SJCRH30 (cell line): ENCODE measurements around the gene TCF12. TPM values are rescaled to one million over a fixed set of nuclear protein-coding genes. Genes with fewer than 3 reads are reported as not detected.

Experiments used
- DNase-seq, 2 experiments: peaks; one replicate each; pipeline ENCODE4 v3.0.0-alpha.2; 2015 to 2020
- H3K27ac ChIP-seq: fragments of 250-450 bp; sonication (Bioruptor Pico); 2 replicates; pipeline ENCODE4 v1.5.1; 2020; ENCODE audit warnings: mild to moderate bottlenecking, moderate library complexity
- H3K27me3 ChIP-seq: fragments of 250-450 bp; sonication (Bioruptor Pico); 2 replicates; pipeline ENCODE4 v1.5.1; 2020; ENCODE audit warnings: mild to moderate bottlenecking, moderate library complexity
- H3K36me3 ChIP-seq: fragments of 250-450 bp; sonication (Bioruptor Pico); 2 replicates; pipeline ENCODE4 v1.5.1; 2020; ENCODE audit warnings: mild to moderate bottlenecking, moderate library complexity
- H3K4me1 ChIP-seq: fragments of 250-450 bp; sonication (Bioruptor Pico); 2 replicates; pipeline ENCODE4 v1.5.1; 2020; ENCODE audit warnings: mild to moderate bottlenecking, moderate library complexity
- H3K4me3 ChIP-seq: fragments of 250-450 bp; sonication (Bioruptor Pico); 2 replicates; pipeline ENCODE4 v1.5.1; 2020; ENCODE audit warnings: mild to moderate bottlenecking, moderate library complexity
- H3K9me3 ChIP-seq: fragments of 250-450 bp; sonication (Bioruptor Pico); replicated peaks from 2 replicates; pipeline ENCODE4 v1.5.1; 2020; ENCODE audit warnings: mild to moderate bottlenecking, moderate library complexity
- total RNA-seq: library from RNA; depleted of rRNA; stranded (reverse); fragments of >200 nt; shearing (Covaris generic); gene quantifications from 2 replicates; pipeline ENCODE4 v1.2.3, GENCODE V29; 2014

The TCF12 gene
- total RNA-seq, 1 experiment from 2014 or later = 173 TPM

- Histone ChIP-seq H3K36me3 (peaks cover 82% of the 10 kb centered on the region), H3K9me3 (no peaks in the 10 kb centered on the region), H3K27me3 (no peaks in the 10 kb centered on the region), H3K4me3 (no peak overlapping the region), H3K4me1 (no peaks in the 10 kb centered on the region), H3K27ac (no peak overlapping the region)
- DNase-seq = no peak
Observed at GRCh38 chr15:57285386-57285785, 366.9 kb downstream of the TCF12 start.

GRCh38 chr15:57286446-57287122 is 368.1 kb downstream of the TCF12 start:
- Histone ChIP-seq H3K36me3 (peaks cover 82% of the 10 kb centered on the region), H3K27ac (no peak overlapping the region), H3K4me3 (no peak overlapping the region), H3K4me1 (no peaks in the 10 kb centered on the region), H3K27me3 (no peaks in the 10 kb centered on the region), H3K9me3 (no peaks in the 10 kb centered on the region)
- no peak for DNase-seq

- no peaks in the 10 kb centered on the region for H3K4me1 ChIP-seq
- no peaks in the 10 kb centered on the region for H3K9me3 ChIP-seq
- no peak for DNase-seq
- H3K27ac ChIP-seq = no peak overlapping the region
- no peak overlapping the region for H3K4me3 ChIP-seq
- H3K36me3 ChIP-seq = peaks cover 78% of the 10 kb centered on the region
- no peaks in the 10 kb centered on the region for H3K27me3 ChIP-seq
Observed at GRCh38 chr15:57287123-57287521, 368.7 kb downstream of the TCF12 start.

- Histone ChIP-seq H3K27ac (no peak overlapping the region), H3K4me1 (no peaks in the 10 kb centered on the region), H3K9me3 (no peaks in the 10 kb centered on the region), H3K36me3 (peaks cover 70% of the 10 kb centered on the region), H3K27me3 (no peaks in the 10 kb centered on the region), H3K4me3 (no peak overlapping the region)
- no peak for DNase-seq
Observed at GRCh38 chr15:57288926-57289580, 370.6 kb downstream of the TCF12 start.

GRCh38 chr15:57290187-57290586 is 371.7 kb downstream of the TCF12 start:
- no peaks in the 10 kb centered on the region for H3K9me3 ChIP-seq
- H3K36me3 ChIP-seq = peaks cover 62% of the 10 kb centered on the region
- H3K4me3 ChIP-seq = no peak overlapping the region
- no peaks in the 10 kb centered on the region for H3K27me3 ChIP-seq
- H3K4me1 ChIP-seq = no peaks in the 10 kb centered on the region
- DNase-seq = no peak
- H3K27ac ChIP-seq = no peak overlapping the region

GRCh38 chr15:57290826-57291225 is 372.4 kb downstream of the TCF12 start:
- Histone ChIP-seq H3K4me1 (no peaks in the 10 kb centered on the region), H3K36me3 (peaks cover 58% of the 10 kb centered on the region), H3K27ac (no peak overlapping the region)

GRCh38 chr15:57296473-57297162 is 378.2 kb downstream of the TCF12 start:
- H3K36me3 ChIP-seq = peaks cover 11% of the 10 kb centered on the region; the same call in 1 of the 2 replicates
- peaks cover 14% of the 10 kb centered on the region for H3K4me1 ChIP-seq
- no peak for DNase-seq
- H3K27me3 ChIP-seq = no peaks in the 10 kb centered on the region
- H3K4me3 ChIP-seq = no peak overlapping the region
- H3K27ac ChIP-seq = no peak overlapping the region
- no peaks in the 10 kb centered on the region for H3K9me3 ChIP-seq

More at GRCh38 chr15:57290826-57291225, 372.4 kb downstream of the TCF12 start:
- no peak for DNase-seq
- H3K4me3 ChIP-seq = no peak overlapping the region
- no peaks in the 10 kb centered on the region for H3K27me3 ChIP-seq
- H3K9me3 ChIP-seq = no peaks in the 10 kb centered on the region

- H3K9me3 ChIP-seq = no peaks in the 10 kb centered on the region
- H3K27ac ChIP-seq = no peak overlapping the region
- H3K36me3 ChIP-seq = peaks cover 11% of the 10 kb centered on the region; the same call in 1 of the 2 replicates
- no peak overlapping the region for H3K4me3 ChIP-seq
- H3K4me1 ChIP-seq = peaks cover 14% of the 10 kb centered on the region
- DNase-seq = no peak
- no peaks in the 10 kb centered on the region for H3K27me3 ChIP-seq
Observed at GRCh38 chr15:57297163-57297593, 378.7 kb downstream of the TCF12 start.

GRCh38 chr15:57297630-57298029 is 379.2 kb downstream of the TCF12 start:
- Histone ChIP-seq H3K27me3 (no peaks in the 10 kb centered on the region), H3K9me3 (no peaks in the 10 kb centered on the region), H3K4me3 (no peak overlapping the region), H3K4me1 (peaks cover 14% of the 10 kb centered on the region), H3K36me3 (peaks cover 9% of the 10 kb centered on the region; the same call in 1 of the 2 replicates), H3K27ac (no peak overlapping the region)
- no peak for DNase-seq

- DNase-seq = no peak
- Histone ChIP-seq H3K27ac (no peak overlapping the region; the same call in 1 of the 2 replicates), H3K4me1 (peaks cover 14% of the 10 kb centered on the region)
Observed at GRCh38 chr15:57298204-57298603, 379.8 kb downstream of the TCF12 start.

GRCh38 chr15:57298843-57299550 is 380.6 kb downstream of the TCF12 start:
- H3K27ac ChIP-seq = peak overlapping the region; percentile 29
- H3K9me3 ChIP-seq = no peaks in the 10 kb centered on the region
- H3K27me3 ChIP-seq = no peaks in the 10 kb centered on the region
- H3K4me1 ChIP-seq = peaks cover 14% of the 10 kb centered on the region
- 0 out of 2 replicates have a peak, but pooled peaks cover 2% of the 10 kb centered on the region for H3K36me3 ChIP-seq
- peak; percentile 83 to 90 for DNase-seq
- no peak overlapping the region for H3K4me3 ChIP-seq

More at GRCh38 chr15:57298204-57298603, 379.8 kb downstream of the TCF12 start:
- peaks cover 5% of the 10 kb centered on the region; the same call in 1 of the 2 replicates for H3K36me3 ChIP-seq
- no peaks in the 10 kb centered on the region for H3K27me3 ChIP-seq
- no peak overlapping the region for H3K4me3 ChIP-seq
- H3K9me3 ChIP-seq = no peaks in the 10 kb centered on the region

GRCh38 chr15:57301307-57301706 is 382.9 kb downstream of the TCF12 start:
- H3K4me3 ChIP-seq = no peak overlapping the region
- no peaks in the 10 kb centered on the region for H3K27me3 ChIP-seq
- no peak for DNase-seq
- H3K36me3 ChIP-seq = no peaks in the 10 kb centered on the region
- H3K9me3 ChIP-seq = no peaks in the 10 kb centered on the region
- H3K27ac ChIP-seq = no peak overlapping the region
- H3K4me1 ChIP-seq = peaks cover 14% of the 10 kb centered on the region

- H3K27ac ChIP-seq = no peak overlapping the region
- no peaks in the 10 kb centered on the region for H3K27me3 ChIP-seq
- H3K36me3 ChIP-seq = no peaks in the 10 kb centered on the region
- no peak for DNase-seq
- H3K9me3 ChIP-seq = no peaks in the 10 kb centered on the region
- H3K4me1 ChIP-seq = peaks cover 14% of the 10 kb centered on the region
- H3K4me3 ChIP-seq = no peak overlapping the region
Observed at GRCh38 chr15:57302640-57303257, 384.3 kb downstream of the TCF12 start.

GRCh38 chr15:57305009-57305408 is 386.6 kb downstream of the TCF12 start:
- H3K4me1 ChIP-seq = no peaks in the 10 kb centered on the region
- no peaks in the 10 kb centered on the region for H3K9me3 ChIP-seq
- no peak for DNase-seq
- H3K27ac ChIP-seq = no peak overlapping the region
- H3K36me3 ChIP-seq = no peaks in the 10 kb centered on the region
- H3K4me3 ChIP-seq = no peak overlapping the region
- H3K27me3 ChIP-seq = no peaks in the 10 kb centered on the region
